Measurements from ENCODE around the gene AP4E1.
"Not testable (repeated sequence)": the region's sequence is repeated elsewhere in the genome, so short reads cannot be mapped to it uniquely, and the experiment has no call there.

The AP4E1 gene

GRCh38 chr15:50889589-50889988 is 18.9 kb upstream of the AP4E1 start:
- DNase-seq (ENCODE audit: low read depth) = no peak

GRCh38 chr15:50890751-50891150 is 17.7 kb upstream of the AP4E1 start:
- no peak for DNase-seq (ENCODE audit: low read depth)

GRCh38 chr15:50891159-50891558 is 17.3 kb upstream of the AP4E1 start:
- no peak for DNase-seq (ENCODE audit: low read depth)

- no peak for DNase-seq (ENCODE audit: low read depth)
These were observed 14.5 kb upstream of the AP4E1 start for GRCh38 chr15:50893976-50894375.

GRCh38 chr15:50901390-50901789 is 7.1 kb upstream of the AP4E1 start:
- not testable (repeated sequence) for DNase-seq (ENCODE audit: low read depth)

GRCh38 chr15:50904211-50904610 is 4.3 kb upstream of the AP4E1 start:
- no peak for DNase-seq (ENCODE audit: low read depth)

GRCh38 chr15:50905055-50905454 is 3.4 kb upstream of the AP4E1 start:
- DNase-seq (ENCODE audit: low read depth) = no peak

GRCh38 chr15:50906954-50907600 is 1.4 kb upstream of the AP4E1 start:
- no peak for DNase-seq (ENCODE audit: low read depth)

GRCh38 chr15:50907601-50908208 is 778 bp upstream of the AP4E1 start:
- no peak for DNase-seq (ENCODE audit: low read depth)

- no peak for DNase-seq (ENCODE audit: low read depth)
These were observed 481 bp downstream of the AP4E1 start for GRCh38 chr15:50909010-50909317.

GRCh38 chr15:50910426-50910795 is 1.9 kb downstream of the AP4E1 start:
- DNase-seq (ENCODE audit: low read depth) = peak; percentile 66

GRCh38 chr15:50911001-50911400 is 2.5 kb downstream of the AP4E1 start:
- DNase-seq (ENCODE audit: low read depth) = peak; percentile 40

GRCh38 chr15:50911621-50912020 is 3.1 kb downstream of the AP4E1 start:
- no peak for DNase-seq (ENCODE audit: low read depth)

GRCh38 chr15:50916400-50916799 is 7.9 kb downstream of the AP4E1 start:
- no peak for DNase-seq (ENCODE audit: low read depth)

- not testable (repeated sequence) for DNase-seq (ENCODE audit: low read depth)
These were observed 10.9 kb downstream of the AP4E1 start for GRCh38 chr15:50919359-50919758.

GRCh38 chr15:50925281-50925680 is 16.8 kb downstream of the AP4E1 start:
- DNase-seq (ENCODE audit: low read depth) = no peak

- no peak for DNase-seq (ENCODE audit: low read depth)
These were observed 20.6 kb downstream of the AP4E1 start for GRCh38 chr15:50929062-50929461.

GRCh38 chr15:50930792-50931191 is 22.3 kb downstream of the AP4E1 start:
- DNase-seq (ENCODE audit: low read depth) = no peak

- no peak for DNase-seq (ENCODE audit: low read depth)
These were observed 24.9 kb downstream of the AP4E1 start for GRCh38 chr15:50933341-50933740.

- no peak for DNase-seq (ENCODE audit: low read depth)
These were observed 30.0 kb downstream of the AP4E1 start for GRCh38 chr15:50938525-50938924.

GRCh38 chr15:50939911-50940310 is 31.4 kb downstream of the AP4E1 start:
- DNase-seq (ENCODE audit: low read depth) = no peak

- no peak for DNase-seq (ENCODE audit: low read depth)
These were observed 32.0 kb downstream of the AP4E1 start for GRCh38 chr15:50940506-50940905.

- no peak for DNase-seq (ENCODE audit: low read depth)
These were observed 35.2 kb downstream of the AP4E1 start for GRCh38 chr15:50943638-50944037.

- DNase-seq (ENCODE audit: low read depth) = no peak
These were observed 36.2 kb downstream of the AP4E1 start for GRCh38 chr15:50944672-50945071.
